MM.1S (cell line): ENCODE data around the gene PRR35.

Source experiments
- DNase-seq: peaks from one replicate; pipeline ENCODE4 v3.0.0-alpha.2; 2015
- H2AFZ ChIP-seq: fragments of 300-600 bp; sonication (generic); 2 replicates; pipeline ENCODE4 v1.6.0; 2016; ENCODE audit warnings: antibody characterized with exemption, low read length
- H3F3A ChIP-seq: fragments of 300-600 bp; sonication (generic); 2 replicates; pipeline ENCODE4 v1.6.1; 2016; ENCODE audit warnings: mild to moderate bottlenecking, antibody characterized with exemption, low read length, moderate library complexity, mixed read lengths; ENCODE audit not compliant: insufficient read depth
- H3K27ac ChIP-seq: fragments of 300-600 bp; sonication (generic); 2 replicates; pipeline ENCODE4 v1.5.1; 2016; ENCODE audit warnings: mild to moderate bottlenecking, low read length
- H3K27me3 ChIP-seq: fragments of 300-600 bp; sonication (generic); replicated peaks from 2 replicates; pipeline ENCODE4 v1.6.0; 2016; ENCODE audit warnings: low read length; ENCODE audit not compliant: insufficient read depth
- H3K36me3 ChIP-seq: fragments of 300-600 bp; sonication (generic); replicated peaks from 2 replicates; pipeline ENCODE4 v1.6.1; 2016; ENCODE audit warnings: mild to moderate bottlenecking, low read length, mixed read lengths; ENCODE audit not compliant: insufficient read depth
- H3K4me1 ChIP-seq: fragments of 300-600 bp; sonication (generic); 2 replicates; pipeline ENCODE4 v1.6.1; 2016; ENCODE audit warnings: low read length, mixed read lengths
- H3K4me2 ChIP-seq: fragments of 300-600 bp; sonication (generic); 2 replicates; pipeline ENCODE4 v1.6.0; 2016; ENCODE audit warnings: low read depth, low read length
- H3K4me3 ChIP-seq: fragments of 300-600 bp; sonication (generic); 2 replicates; pipeline ENCODE4 v1.5.1; 2016; ENCODE audit warnings: low read length, mixed read lengths
- H3K79me2 ChIP-seq: fragments of 300-600 bp; sonication (generic); 2 replicates; pipeline ENCODE4 v1.6.1; 2016; ENCODE audit warnings: mixed run types, low read length, mixed read lengths
- H3K9ac ChIP-seq: fragments of 300-600 bp; sonication (generic); 2 replicates; pipeline ENCODE4 v1.6.1; 2016; ENCODE audit warnings: low read length, mixed read lengths
- H3K9me2 ChIP-seq: fragments of 300-600 bp; sonication (generic); replicated peaks from 2 replicates; pipeline ENCODE4 v1.6.1; 2016; ENCODE audit warnings: mild to moderate bottlenecking, low read length, mixed read lengths; ENCODE audit not compliant: insufficient read depth
- H3K9me3 ChIP-seq: fragments of 300-600 bp; sonication (generic); replicated peaks from 2 replicates; pipeline ENCODE4 v1.6.1; 2016; ENCODE audit warnings: mild to moderate bottlenecking, low read length, mixed read lengths; ENCODE audit not compliant: insufficient read depth
- H4K20me1 ChIP-seq: fragments of 300-600 bp; sonication (generic); 2 replicates; pipeline ENCODE4 v1.6.1; 2016; ENCODE audit warnings: mild to moderate bottlenecking, low read length, moderate library complexity, mixed read lengths; ENCODE audit not compliant: insufficient read depth
- EZH2 ChIP-seq: fragments of 300-600 bp; sonication (generic); optimal IDR thresholded peaks from 2 replicates; pipeline ENCODE3; 2017; ENCODE audit warnings: low read depth, mild to moderate bottlenecking, antibody characterized with exemption, low read length, mixed read lengths
- EZH2phosphoT487 ChIP-seq: fragments of 300-600 bp; sonication (generic); IDR thresholded peaks from 2 replicates; pipeline ENCODE4 v1.6.1; 2018; ENCODE audit warnings: antibody characterized with exemption, low read length
- TF ChIP-seq, protein P1 (sequence below): fragments of 300-600 bp; sonication (generic); IDR thresholded peaks from 2 replicates; pipeline ENCODE4 v1.5.1; 2016; ENCODE audit warnings: antibody characterized with exemption, low read length, mixed read lengths

The PRR35 gene

DNA sequence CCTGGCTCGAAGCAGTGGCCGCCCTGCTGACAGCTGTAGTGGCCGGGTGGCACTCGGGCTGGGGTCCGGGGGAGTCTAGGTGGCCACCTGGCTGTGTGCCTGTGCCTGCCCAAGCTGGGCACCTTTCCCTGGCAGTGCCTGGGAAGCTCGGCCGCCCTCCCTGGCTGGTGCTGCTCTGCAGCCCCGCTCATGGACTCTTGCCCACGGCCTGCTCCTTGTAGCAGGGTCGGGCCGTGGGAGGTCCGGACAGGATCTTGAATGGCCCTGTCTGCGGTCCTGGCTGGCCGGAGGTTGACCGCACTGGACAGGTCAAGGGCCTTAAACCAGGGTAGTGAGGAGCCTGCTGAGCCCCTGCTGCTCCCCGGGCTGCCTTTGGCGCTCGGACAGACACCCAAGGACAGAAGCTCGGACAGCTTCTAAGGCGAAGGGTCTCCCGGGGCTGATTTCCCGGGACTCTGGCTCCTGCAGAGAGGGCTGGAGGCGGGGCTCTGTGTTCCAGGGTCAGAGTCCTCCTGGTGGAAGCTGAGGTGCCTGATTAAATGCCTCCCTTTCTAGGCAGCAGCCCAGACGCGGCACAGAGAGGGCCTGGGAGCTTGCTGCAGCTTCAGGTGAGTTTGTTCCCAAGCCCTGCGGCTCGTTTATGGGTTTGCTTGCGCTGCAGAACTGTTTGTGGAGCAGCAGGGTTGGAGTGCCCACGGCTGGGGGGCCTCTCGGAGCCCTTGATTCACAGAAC is 26.6 kb upstream of the PRR35 start:
- no peak overlapping the region for H3K4me2 ChIP-seq

DNA sequence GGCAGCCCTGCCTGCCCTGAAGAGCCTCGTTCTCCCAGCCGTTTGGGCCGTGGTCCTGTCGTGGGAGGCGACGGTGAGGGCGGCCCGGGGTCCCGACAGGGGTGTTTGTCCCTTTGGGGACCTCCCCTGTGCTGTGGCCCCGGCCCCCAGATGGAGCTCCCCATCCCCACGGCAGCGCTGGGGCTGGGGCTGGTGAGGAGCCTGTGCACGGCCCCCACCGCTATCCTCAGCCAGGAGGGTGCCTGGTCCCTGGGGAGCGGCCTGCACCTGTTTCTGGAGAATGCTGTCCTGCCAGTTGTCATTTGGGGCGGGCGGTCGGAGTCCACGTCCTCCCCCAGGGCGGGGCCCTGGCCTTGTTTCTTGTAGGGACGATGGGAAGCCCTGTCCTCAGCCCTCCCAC is 26.1 kb upstream of the PRR35 start:
- Histone ChIP-seq H3K27me3 (no peaks in the 10 kb centered on the region), H3K4me2 (no peak overlapping the region), H4K20me1 (peaks cover 6% of the 10 kb centered on the region; the same call in 1 of the 2 replicates), H3K9ac (no peak overlapping the region), H3F3A (no peaks in the 10 kb centered on the region), H3K4me1 (no peaks in the 10 kb centered on the region; the same call in 1 of the 2 replicates), H3K79me2 (peaks cover 95% of the 10 kb centered on the region), H2AFZ (no peak overlapping the region), H3K9me3 (no peaks in the 10 kb centered on the region), H3K4me3 (no peak overlapping the region), H3K27ac (no peak overlapping the region), H3K36me3 (no peaks in the 10 kb centered on the region), H3K9me2 (no peaks in the 10 kb centered on the region)
- TF ChIP-seq EZH2 (no peak), EZH2phosphoT487 (no peak)
- TF ChIP-seq, protein P1, sequence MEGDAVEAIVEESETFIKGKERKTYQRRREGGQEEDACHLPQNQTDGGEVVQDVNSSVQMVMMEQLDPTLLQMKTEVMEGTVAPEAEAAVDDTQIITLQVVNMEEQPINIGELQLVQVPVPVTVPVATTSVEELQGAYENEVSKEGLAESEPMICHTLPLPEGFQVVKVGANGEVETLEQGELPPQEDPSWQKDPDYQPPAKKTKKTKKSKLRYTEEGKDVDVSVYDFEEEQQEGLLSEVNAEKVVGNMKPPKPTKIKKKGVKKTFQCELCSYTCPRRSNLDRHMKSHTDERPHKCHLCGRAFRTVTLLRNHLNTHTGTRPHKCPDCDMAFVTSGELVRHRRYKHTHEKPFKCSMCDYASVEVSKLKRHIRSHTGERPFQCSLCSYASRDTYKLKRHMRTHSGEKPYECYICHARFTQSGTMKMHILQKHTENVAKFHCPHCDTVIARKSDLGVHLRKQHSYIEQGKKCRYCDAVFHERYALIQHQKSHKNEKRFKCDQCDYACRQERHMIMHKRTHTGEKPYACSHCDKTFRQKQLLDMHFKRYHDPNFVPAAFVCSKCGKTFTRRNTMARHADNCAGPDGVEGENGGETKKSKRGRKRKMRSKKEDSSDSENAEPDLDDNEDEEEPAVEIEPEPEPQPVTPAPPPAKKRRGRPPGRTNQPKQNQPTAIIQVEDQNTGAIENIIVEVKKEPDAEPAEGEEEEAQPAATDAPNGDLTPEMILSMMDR: no peak
- DNase-seq: no peak

More for the DNA sequence above, 26.6 kb upstream of the PRR35 start:
- no peaks in the 10 kb centered on the region; the same call in 1 of the 2 replicates for H3K4me1 ChIP-seq
- no peaks in the 10 kb centered on the region for H3F3A ChIP-seq
- peaks cover 96% of the 10 kb centered on the region for H3K79me2 ChIP-seq
- H3K9me2 ChIP-seq: no peaks in the 10 kb centered on the region
- H2AFZ ChIP-seq: no peak overlapping the region
- no peak overlapping the region for H3K4me3 ChIP-seq
- H3K27ac ChIP-seq: no peak overlapping the region
- TF ChIP-seq EZH2phosphoT487: no peak
- TF ChIP-seq EZH2: no peak
- TF ChIP-seq, protein P1: no peak
- H3K9me3 ChIP-seq: no peaks in the 10 kb centered on the region
- no peak overlapping the region for H3K9ac ChIP-seq
- H3K27me3 ChIP-seq: no peaks in the 10 kb centered on the region
- H3K36me3 ChIP-seq: no peaks in the 10 kb centered on the region
- H4K20me1 ChIP-seq: peaks cover 6% of the 10 kb centered on the region; the same call in 1 of the 2 replicates
- no peak for DNase-seq

DNA sequence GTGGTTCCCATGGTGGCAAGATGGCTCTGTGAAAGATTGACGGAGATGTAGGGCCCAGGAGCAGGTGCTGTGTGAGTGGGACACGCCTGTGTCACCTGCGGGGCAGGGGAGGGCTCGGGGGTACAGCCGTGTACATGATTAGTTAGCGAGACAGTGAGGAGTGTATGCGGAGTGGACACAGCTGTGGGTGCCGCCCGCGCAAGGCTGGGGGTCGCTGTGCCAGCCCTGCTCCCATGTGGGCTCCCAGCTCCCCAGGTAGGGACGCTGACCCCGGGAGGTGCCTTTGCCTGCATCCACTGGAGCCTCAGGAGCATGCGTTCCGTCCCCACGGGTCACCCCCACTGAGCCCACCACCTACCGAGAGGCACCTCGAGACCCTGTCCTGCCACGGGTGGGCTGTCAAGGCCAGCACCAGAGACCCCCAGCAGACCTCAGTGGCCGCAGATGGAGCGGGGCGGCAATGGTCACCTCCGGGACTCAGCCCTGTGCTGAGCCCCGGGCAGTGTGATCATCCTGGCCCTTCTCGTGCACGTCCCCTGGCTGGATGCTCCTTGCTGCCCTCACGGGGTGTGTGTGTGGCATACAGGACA is 25.2 kb upstream of the PRR35 start:
- H3K4me1 ChIP-seq: no peaks in the 10 kb centered on the region
- H3K27me3 ChIP-seq: no peaks in the 10 kb centered on the region
- H3F3A ChIP-seq: no peaks in the 10 kb centered on the region
- TF ChIP-seq EZH2phosphoT487: no peak
- no peak for TF ChIP-seq EZH2
- TF ChIP-seq, protein P1: no peak
- H3K36me3 ChIP-seq: no peaks in the 10 kb centered on the region
- H3K4me2 ChIP-seq: no peak overlapping the region
- H3K9ac ChIP-seq: no peak overlapping the region
- no peaks in the 10 kb centered on the region for H4K20me1 ChIP-seq
- no peaks in the 10 kb centered on the region for H3K9me3 ChIP-seq
- no peak for DNase-seq
- no peak overlapping the region for H3K4me3 ChIP-seq
- no peak overlapping the region for H2AFZ ChIP-seq
- no peaks in the 10 kb centered on the region for H3K9me2 ChIP-seq
- H3K79me2 ChIP-seq: peaks cover 95% of the 10 kb centered on the region
- H3K27ac ChIP-seq: no peak overlapping the region
